Activated CD8-positive, alpha-beta memory T cell treated with anti-CD3 and anti-CD28 coated beads, Interleukin-2, amount 50 U/mL, for 1 hour (primary cell): ENCODE data around the gene AADACL2.

ENCODE experiments used
- DNase-seq: peaks from one replicate; pipeline ENCODE4 v3.0.0-alpha.2; 2020; ENCODE audit errors: extremely low read depth

The AADACL2 gene

GRCh38 chr3:151804267-151804666 is 70.5 kb downstream of the AADACL2 start:
- no peak for DNase-seq

- DNase-seq, result no peak
Observed at GRCh38 chr3:151806838-151807237, 73.1 kb downstream of the AADACL2 start.
